Brain microvascular endothelial cell (primary cell): ENCODE data around the gene TRIM41.
A peak's percentile ranks its signal among the peaks of the same experiment; 100 is the strongest.

Experiments used
- DNase-seq: peaks from one replicate; pipeline ENCODE4 v3.0.0-alpha.2; 2020
- H3K27ac ChIP-seq: fragments of 250-450 bp; sonication (Bioruptor Pico); 2 replicates; pipeline ENCODE4 v1.5.1; 2020; ENCODE audit warnings: mild to moderate bottlenecking, moderate library complexity
- H3K27me3 ChIP-seq: fragments of 250-450 bp; sonication (Bioruptor Pico); replicated peaks from 2 replicates; pipeline ENCODE4 v1.5.1; 2020; ENCODE audit warnings: mild to moderate bottlenecking
- H3K36me3 ChIP-seq: fragments of 250-450 bp; sonication (Bioruptor Pico); replicated peaks from 2 replicates; pipeline ENCODE4 v1.5.1; 2020; ENCODE audit warnings: mild to moderate bottlenecking
- H3K4me3 ChIP-seq: 2 replicates; pipeline ENCODE4 v1.5.1; 2011; ENCODE audit warnings: low read depth, mild to moderate bottlenecking, control low read depth, low read length, moderate library complexity
- in situ Hi-C: cut with HindIII; loops from 2 replicates; pipeline ENCODE4 v1.10.0; 2017; ENCODE audit warnings: low sequenced_read_pairs, low pct_ligation_motif_present
- TF ChIP-seq, protein P1 (sequence below): IDR thresholded peaks from 2 replicates; pipeline ENCODE4 v1.5.1; 2011; ENCODE audit warnings: low read depth, mild to moderate bottlenecking, moderate library complexity, low read length, control low read depth, inconsistent platforms; ENCODE audit errors: missing control alignments

The TRIM41 gene

DNA sequence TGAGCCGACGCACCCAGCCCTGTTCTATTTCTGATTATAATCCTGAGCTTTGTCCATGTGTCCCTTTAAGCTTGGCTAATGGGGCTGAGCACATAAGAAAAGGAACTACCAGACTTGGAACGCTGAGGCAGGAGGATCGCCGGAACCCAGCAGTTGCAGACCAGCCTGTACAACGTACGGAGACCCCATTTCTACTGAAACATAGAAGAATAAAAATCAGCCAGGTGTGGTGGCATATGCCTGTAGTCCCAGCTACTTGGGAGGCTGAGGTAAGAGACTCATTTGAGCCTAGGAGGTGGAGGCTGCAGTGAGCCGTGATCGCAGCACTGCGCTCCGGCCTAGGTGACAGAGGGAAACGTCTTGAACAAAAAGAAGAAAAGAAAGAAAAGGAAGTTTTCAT lies 40.4 kb upstream of the TRIM41 start:
- H3K4me3 ChIP-seq = no peak overlapping the region
- TF ChIP-seq, protein P1, sequence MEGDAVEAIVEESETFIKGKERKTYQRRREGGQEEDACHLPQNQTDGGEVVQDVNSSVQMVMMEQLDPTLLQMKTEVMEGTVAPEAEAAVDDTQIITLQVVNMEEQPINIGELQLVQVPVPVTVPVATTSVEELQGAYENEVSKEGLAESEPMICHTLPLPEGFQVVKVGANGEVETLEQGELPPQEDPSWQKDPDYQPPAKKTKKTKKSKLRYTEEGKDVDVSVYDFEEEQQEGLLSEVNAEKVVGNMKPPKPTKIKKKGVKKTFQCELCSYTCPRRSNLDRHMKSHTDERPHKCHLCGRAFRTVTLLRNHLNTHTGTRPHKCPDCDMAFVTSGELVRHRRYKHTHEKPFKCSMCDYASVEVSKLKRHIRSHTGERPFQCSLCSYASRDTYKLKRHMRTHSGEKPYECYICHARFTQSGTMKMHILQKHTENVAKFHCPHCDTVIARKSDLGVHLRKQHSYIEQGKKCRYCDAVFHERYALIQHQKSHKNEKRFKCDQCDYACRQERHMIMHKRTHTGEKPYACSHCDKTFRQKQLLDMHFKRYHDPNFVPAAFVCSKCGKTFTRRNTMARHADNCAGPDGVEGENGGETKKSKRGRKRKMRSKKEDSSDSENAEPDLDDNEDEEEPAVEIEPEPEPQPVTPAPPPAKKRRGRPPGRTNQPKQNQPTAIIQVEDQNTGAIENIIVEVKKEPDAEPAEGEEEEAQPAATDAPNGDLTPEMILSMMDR = no peak
- H3K27me3 ChIP-seq = no peaks in the 10 kb centered on the region
- in situ Hi-C loops = no loop called here
- DNase-seq = no peak
- H3K36me3 ChIP-seq = no peaks in the 10 kb centered on the region
- H3K27ac ChIP-seq = no peak overlapping the region

DNA sequence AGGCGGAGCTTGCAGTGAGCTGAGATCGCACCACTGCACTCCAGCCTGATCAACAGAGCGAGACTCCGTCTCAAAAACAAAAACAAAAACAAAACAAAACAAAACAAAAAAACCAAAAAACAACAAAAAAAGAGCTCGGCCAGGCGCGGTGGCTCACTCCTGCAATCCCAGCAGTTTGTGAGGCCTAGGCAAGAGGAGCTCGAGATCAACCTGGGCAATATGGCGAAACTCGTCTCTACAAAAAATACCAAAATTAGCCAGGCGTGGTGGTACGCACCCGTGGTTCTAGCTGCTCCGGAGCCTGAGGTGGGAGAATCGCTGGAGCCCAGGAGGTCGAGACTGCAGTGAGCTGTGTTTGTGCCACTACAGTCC lies 38.2 kb upstream of the TRIM41 start:
- H3K27ac ChIP-seq = no peak overlapping the region
- no peak for DNase-seq
- H3K4me3 ChIP-seq = peak overlapping the region; percentile 17
- no peaks in the 10 kb centered on the region for H3K27me3 ChIP-seq
- TF ChIP-seq, protein P1 = no peak
- no peaks in the 10 kb centered on the region for H3K36me3 ChIP-seq
- in situ Hi-C loops = no loop called here

DNA sequence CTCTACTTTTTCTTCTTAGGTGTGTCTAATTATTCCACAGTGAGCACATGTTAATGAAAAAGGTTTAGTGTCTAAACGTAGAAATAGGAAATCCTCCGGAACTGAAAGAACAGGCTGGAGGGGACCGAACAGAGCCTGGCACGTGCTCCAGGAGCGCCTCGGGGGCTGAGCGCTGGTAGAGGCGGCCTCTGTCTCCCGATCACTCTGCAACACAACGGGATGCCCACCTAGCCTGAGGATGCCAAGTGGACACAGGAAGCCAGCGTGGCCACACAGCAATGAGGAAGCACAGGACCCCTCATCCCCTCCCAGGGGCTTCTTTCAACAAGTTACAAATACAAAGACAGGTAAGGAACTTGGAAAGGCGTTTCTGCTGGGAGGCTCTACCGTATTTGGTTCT lies 37.5 kb upstream of the TRIM41 start:
- TF ChIP-seq, protein P1 = no peak
- in situ Hi-C loops = no loop called here
- Histone ChIP-seq H3K27ac (no peak overlapping the region), H3K4me3 (no peak overlapping the region), H3K27me3 (no peaks in the 10 kb centered on the region), H3K36me3 (no peaks in the 10 kb centered on the region)
- no peak for DNase-seq

DNA sequence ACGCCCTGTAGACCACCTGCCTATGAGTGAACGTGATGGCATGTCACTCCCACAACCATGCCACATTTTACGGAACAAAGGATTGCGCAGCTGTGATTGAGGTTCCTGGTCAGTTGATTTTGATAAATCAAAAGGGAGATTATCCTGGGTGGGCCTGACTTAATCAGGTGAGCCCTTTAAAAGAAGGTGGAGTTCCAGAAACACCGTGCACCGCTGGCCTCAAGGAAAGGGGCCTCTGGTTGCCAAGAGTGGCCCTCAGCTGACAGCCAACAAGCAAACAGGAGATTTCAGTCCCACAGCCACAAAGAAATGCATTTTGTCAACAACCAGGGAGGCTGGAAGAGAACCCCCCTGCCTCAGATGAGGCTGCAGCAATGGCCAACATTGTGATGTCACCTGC lies 37.1 kb upstream of the TRIM41 start:
- in situ Hi-C loops = no loop called here
- no peak overlapping the region for H3K27ac ChIP-seq
- no peaks in the 10 kb centered on the region for H3K27me3 ChIP-seq
- TF ChIP-seq, protein P1 = no peak
- H3K4me3 ChIP-seq = no peak overlapping the region
- no peak for DNase-seq
- no peaks in the 10 kb centered on the region for H3K36me3 ChIP-seq

DNA sequence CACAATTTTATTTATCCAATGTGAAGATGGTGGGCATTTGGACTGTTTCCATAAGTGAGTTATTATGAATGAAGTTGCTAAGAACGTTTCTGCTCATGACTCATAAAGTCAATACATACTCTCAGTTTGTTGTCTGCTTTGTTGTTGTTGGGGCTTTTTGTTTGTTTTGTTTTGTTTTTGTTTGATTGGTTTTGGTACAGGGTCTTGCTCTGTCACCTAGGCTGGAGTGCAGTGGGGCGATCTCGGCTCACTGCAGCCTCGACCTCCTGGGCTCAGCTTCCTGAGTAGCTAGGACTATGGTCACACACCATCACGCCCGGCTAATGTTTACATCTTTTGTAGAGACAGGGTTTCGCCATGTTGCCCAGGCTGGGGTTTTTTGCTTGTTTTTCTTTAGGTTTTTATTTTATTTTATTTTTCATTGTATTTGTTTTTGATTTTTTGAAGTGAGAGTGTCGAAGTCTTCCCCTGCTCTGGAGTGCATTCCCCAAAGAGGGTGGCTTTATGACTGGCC lies 36.0 kb upstream of the TRIM41 start:
- H3K27me3 ChIP-seq = no peaks in the 10 kb centered on the region
- H3K27ac ChIP-seq = peak overlapping the region; percentile 39
- H3K4me3 ChIP-seq = peak overlapping the region; percentile 51
- no peaks in the 10 kb centered on the region for H3K36me3 ChIP-seq
- in situ Hi-C loops = no loop called here
- TF ChIP-seq, protein P1 = no peak
- no peak for DNase-seq

DNA sequence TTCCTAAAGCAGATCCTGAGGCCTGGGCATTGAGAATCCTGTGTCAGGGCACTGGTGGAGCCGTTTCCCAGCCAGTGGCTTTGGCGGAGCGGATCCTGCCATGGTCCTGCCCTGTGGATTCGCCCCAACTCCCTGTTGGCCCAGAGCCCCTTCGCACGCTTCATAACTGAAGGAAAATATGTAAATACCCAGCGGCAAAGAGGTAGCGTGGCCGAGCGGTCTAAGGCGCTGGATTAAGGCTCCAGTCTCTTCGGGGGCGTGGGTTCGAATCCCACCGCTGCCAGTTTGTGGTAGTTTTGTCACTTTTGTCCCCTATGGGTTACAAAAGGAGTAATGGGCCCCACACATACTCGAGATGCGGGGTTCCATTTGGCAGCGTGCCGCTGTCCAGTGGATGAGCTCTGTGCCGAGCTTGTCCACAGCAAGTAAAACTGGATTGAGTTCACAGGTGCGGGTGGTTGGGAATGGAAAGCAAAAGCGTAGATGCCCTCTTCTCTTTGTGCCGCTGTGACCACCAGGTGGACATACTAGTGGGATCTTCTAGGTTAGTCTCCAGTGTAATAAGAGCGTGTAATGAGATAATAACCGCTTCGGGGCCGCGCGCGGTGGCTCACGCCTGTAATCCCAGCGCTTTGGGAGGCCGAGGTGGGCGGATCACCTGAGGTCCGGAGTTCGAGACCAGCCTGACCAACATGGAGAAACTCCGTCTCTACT lies 35.4 kb upstream of the TRIM41 start:
- peak overlapping the region; percentile 51 for H3K4me3 ChIP-seq
- in situ Hi-C loops = no loop called here

More for the DNA sequence above, 35.4 kb upstream of the TRIM41 start:
- Histone ChIP-seq H3K27me3 (no peaks in the 10 kb centered on the region), H3K27ac (peak overlapping the region; percentile 39), H3K36me3 (no peaks in the 10 kb centered on the region)
- peak; percentile 83 for DNase-seq
- TF ChIP-seq, protein P1 = peak; percentile 57
